HG02943 (cell line): ENCODE results near the gene GBP1.
"Not testable (repeated sequence)": the region's sequence is repeated elsewhere in the genome, so short reads cannot be mapped to it uniquely, and the experiment has no call there.

Experiments used
- ATAC-seq: cut with Tn5 transposase; IDR thresholded peaks from one replicate; pipeline ENCODE4 v1.9.1; 2021; ENCODE audit warnings: mild to moderate bottlenecking, low read depth, moderate library complexity; ENCODE audit not compliant: unreplicated experiment

The GBP1 gene, protein sequence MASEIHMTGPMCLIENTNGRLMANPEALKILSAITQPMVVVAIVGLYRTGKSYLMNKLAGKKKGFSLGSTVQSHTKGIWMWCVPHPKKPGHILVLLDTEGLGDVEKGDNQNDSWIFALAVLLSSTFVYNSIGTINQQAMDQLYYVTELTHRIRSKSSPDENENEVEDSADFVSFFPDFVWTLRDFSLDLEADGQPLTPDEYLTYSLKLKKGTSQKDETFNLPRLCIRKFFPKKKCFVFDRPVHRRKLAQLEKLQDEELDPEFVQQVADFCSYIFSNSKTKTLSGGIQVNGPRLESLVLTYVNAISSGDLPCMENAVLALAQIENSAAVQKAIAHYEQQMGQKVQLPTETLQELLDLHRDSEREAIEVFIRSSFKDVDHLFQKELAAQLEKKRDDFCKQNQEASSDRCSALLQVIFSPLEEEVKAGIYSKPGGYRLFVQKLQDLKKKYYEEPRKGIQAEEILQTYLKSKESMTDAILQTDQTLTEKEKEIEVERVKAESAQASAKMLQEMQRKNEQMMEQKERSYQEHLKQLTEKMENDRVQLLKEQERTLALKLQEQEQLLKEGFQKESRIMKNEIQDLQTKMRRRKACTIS

DNA sequence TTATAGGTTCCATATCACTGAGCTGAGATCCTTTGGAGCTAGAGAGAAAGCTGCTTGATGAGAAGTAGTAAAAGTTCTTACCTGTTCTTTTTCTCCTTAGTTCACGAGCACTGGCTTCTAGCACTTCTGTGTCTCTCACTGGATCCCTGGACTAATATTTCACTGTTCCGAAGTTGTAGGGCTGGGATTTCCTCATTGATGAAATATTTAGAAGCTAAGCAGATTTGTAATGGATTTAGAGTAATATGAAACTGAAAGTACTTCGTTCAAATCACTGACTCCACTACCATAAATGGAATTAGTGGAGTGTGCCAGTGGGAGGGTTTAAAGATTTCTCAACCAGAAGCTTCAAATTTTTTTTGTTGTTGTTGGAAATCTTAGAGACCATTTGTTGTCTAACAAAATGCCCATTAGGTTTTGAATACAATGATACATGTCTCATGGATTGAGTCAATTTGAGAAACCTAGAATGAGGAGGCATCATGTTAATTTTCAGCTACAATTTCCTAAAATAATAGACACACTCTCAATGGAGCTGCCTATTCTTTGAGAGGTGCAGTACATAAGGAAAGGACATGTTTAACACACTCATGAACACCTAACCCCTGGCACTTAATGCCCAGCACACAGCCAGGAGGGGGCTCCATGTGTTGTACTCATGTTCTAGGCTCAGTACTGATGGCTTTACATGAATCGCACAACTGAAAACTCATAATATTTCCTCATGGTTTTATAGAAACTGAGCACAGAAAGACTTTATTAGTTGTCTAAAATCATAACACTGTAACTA lies at the start of gene GBP1:
TSS of gene GBP1 (minus strand) at position 130 of the 790 bp plus-strand sequence. CDS start 1,974 bp downstream, outside the sequence.
- peak; percentile 53 for ATAC-seq

DNA sequence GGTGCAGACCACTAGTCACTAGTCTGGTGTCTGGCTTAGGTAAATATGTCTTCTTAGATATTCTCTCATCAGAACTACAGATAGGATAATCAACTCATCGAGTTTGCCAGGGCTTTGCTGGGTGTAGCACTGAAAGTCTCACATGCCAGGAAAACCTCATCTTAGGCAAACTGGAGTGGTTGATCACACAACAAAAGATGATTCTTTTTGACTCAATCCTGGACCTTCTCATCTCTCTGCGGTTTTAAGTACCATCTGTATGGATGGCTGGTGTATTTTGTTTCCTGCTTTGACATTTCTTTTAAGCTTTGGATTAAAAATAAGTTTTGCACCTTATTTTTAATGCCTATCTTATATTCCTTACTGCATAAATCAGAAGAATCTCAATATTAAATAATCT lies 49.7 kb upstream of the GBP1 start:
- no peak for ATAC-seq

DNA sequence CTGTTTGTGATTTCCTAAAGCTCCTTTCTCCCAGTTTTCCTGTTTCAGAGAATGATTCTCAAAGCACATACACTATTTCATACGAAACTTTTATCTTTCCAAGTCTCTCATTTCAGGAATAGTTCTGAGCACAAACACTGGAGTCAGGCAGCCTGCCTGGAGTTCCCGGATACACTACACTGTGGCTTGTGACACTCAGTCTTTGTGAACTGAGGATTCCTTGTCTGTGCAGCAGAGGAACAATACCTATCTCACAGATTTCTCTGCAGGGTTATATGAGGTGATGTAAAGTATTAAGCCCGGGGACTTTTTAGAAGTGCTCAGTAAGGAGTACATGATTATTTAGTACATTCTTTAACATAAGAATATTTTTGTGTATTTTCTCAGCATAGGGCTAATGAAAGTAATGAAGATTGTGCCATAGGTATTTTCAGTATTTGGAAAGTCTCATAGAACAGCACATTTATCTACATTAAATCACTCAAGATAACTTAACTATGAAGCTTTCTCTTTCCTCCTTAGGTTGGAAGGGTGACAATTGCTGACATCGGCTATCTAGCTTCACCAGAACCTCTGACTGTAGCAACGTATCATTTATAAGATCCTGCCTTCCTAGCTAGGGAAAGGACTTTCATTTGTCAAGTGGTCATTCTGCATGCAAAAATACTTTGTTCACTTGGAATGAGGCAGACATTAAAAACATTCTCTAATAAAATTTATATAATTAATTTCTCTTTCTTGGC lies 48.0 kb upstream of the GBP1 start:
- ATAC-seq: no peak

DNA sequence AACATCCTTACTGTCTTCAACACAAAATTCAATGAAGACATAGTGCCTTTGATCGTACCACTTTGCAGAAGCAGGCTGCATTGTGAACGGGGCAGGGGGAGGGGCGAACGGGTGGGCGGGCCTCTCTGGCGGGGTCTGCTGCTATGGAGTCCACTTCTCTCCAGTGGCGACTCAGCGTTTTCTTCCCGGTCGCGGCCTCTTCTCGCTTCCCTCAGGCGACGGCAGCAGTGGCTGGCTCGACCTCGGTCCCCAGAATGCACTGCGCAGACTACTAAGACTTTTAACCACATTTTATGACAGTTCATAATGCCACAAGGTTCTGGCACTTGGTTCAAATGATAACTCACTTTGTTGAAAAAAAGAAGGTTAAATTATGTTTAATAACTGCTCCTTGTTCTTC lies 39.7 kb upstream of the GBP1 start:
- no peak for ATAC-seq

DNA sequence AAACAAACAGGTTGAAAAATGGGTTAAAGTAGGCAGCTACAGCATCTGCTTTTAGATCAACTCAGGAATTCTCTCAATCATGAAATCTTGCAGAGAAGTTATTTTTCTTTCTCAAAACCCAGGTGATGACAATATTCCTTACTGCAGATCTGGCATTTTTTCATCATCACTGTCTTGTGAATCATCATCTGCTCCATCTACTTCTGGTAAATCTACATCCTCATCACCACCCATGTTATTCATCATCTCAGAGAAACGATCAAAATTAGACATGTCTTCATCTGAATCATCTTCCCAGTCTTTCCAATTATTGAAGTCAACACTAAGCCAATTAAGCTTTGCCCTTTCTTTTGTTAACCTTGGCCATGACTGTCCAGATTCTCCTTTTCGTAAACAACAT lies 39.1 kb upstream of the GBP1 start:
- ATAC-seq: no peak

DNA sequence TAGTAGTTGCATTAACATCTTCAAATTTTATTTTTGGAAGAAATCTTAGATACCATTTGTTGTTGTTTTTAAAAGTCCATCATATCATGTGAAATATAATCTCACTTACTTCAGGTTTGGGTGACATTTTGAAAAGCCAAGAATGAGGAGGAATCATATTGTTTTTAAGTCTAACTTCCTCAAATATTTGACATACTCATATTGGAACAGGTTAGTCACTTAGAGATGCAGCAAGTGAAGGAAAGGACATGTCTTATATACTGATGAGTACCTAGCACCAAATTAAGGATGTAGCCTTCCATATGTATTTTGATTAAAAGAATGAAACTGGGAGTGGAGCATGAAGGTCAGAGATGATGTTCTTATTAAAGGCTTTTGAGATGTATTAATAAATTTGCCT lies 37.0 kb upstream of the GBP1 start:
- ATAC-seq: no peak

DNA sequence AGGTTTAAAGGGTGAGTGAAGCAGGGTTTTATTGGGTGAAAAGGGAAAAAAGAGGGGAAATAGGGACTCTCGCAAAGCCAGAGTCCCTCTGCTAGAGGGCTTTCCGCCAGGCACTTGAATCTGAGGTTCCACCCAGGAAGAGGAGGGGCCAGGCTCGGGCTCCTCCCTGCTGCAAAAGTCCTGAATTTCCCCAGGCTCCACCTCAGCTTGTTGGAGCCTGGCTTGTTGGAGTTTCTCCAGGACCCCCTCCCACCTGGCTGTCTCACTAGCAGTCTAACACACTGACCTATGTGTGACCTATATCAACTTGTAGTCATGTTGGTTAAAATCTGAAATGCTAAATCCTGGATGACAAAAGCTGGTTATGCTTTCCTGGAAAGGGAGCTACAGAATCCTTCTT lies 35.4 kb upstream of the GBP1 start:
- ATAC-seq: no peak

DNA sequence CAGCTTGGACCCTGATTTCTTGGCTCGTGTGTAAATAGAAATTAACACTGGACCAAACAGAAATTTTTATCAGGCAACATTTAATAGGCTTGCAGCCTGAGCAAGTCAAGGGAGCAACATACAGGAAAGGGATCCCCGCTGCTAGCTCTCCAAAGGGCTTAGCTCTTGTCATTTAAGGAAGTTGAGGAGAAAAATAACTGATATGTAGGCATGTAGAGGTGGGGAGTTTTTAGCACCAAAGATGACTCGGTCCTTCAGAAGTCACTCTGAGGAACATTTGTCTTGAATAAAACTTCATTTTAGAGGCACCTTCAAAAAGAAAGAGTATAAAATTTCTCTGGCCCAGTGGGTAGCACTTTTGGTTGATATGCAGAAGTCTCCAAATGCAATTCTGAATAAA lies 33.8 kb upstream of the GBP1 start:
- no peak for ATAC-seq

DNA sequence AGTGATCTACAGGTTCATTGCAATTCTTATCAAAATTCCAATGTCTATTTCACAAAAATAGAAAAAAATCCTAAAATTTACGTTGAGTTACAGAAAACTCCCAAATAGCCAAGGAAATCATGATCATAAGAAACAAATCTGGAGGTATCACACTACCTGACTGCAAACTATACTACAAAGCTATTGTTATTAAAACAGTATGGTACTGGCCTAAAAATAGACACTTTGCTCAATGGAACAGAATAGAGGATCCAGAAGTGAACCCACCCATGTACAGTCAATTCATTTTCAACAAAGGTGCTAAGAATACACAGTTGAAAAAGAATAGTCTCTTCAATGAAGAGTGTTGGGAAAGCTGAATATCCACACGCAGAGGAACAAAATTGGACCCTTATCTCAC lies 30.7 kb upstream of the GBP1 start:
- ATAC-seq: no peak

DNA sequence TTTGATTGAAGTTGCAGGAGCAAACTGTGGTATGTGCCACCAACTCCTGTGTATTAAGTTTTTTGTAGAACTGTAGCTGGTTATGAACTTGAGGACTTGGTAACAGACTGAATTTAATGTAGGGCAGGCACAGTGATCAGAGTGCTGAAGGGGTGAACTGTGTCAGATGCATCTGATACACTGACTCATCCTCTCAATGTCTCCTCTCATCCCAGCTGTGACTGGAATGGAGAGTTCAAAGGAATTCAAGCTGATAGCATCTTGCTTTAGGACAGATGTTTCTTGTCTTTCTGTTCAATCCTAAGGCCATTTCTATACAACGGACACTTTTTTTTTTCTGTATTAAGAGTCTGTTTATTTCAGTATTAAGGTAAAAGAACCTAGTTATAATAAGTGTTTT lies 25.0 kb upstream of the GBP1 start:
- ATAC-seq: no peak

DNA sequence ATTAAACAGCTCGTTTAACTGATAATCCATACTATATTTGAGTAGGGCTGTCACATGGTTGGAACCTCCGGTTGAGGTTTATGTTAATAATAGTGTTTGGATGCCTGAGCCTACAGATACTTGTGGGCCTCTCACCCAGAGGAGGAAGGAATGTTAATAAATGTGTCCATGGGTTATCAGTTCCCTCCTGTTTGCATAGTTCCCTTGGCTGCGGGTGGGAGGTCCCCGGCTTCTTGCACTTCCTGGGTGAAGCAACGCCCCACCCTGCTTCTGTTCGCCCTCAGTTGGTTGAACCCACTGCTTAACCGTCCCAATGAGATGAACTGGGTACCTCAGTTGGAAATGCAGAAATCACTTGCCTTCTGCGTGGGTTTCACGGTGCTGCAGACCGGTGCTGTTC lies 23.6 kb upstream of the GBP1 start:
- ATAC-seq: no peak

DNA sequence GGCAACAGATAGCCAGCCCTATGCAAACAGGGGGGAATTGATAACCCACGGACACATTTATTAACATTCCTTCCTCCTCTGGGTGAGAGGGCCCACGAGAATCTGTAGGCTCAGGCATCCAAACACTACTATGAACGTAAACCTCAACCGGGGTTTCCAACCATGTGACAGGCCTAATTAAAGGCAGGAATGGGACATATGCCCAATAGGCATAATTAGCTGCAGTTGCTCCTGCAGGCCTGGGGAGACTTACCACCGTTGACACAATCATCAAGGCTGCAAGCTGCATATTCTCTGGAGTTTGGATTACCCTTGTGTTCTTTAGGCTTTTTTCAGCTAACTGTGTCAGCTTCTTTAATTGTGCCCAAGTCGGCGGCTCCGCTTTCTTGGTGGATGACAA lies 22.2 kb upstream of the GBP1 start:
- no peak for ATAC-seq

DNA sequence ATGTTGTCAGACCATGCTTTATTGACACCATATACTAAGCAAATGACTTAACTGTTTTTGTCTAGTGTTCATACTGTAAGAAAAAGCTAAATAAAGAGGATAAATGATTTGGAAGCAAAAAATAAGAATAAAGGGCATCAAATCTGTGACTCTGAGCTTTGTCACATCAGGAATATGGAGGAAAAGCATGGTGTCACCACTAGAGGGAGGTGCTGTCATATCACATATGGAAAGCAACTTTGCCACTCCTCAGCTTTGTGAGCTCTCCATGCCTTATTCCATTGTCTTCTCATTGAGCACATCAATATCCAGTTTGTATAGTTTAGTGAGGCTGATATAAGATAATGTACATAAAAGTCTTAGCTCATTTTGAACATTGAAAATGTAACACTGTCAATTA lies 20.8 kb upstream of the GBP1 start:
- ATAC-seq: no peak

DNA sequence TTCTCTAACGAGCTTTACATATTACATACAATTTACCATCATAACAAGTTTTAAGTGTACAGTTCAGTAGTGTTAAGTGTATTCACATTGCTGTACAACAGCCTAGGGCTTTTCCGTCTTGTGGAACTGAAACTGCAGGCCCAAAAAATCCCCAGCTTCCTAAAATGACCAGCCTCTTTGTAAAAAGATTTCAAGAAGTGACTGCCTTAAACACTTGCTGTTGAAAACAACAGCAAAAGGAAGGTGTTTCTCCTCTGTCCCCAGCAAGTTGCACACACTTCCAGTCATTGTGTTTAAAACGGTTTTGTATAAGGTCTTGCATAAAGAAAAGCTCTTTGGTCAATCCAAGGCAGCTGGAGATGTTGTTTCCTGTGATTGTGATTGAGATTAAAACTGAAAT lies 16.0 kb upstream of the GBP1 start:
- ATAC-seq: no peak

DNA sequence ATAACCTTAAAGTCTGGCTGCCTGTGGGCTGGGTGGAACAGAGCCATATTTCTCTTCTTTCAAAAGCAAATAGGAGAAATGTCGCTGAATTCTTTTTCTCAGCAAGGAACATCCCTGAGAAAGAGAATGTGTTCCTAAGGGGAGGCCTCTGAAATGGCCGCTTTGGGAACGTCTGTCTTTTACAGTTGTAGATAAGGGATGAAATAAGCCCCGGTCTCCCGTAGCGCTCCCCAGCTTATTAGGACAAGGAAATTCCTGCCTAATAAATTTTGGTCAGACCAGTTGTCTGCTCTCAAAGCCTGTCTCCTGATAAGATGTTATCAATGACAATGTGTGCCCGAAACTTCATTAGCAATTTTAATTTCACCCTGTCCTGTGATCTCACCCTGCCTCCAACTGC lies 15.1 kb upstream of the GBP1 start:
- not testable (repeated sequence) for ATAC-seq

DNA sequence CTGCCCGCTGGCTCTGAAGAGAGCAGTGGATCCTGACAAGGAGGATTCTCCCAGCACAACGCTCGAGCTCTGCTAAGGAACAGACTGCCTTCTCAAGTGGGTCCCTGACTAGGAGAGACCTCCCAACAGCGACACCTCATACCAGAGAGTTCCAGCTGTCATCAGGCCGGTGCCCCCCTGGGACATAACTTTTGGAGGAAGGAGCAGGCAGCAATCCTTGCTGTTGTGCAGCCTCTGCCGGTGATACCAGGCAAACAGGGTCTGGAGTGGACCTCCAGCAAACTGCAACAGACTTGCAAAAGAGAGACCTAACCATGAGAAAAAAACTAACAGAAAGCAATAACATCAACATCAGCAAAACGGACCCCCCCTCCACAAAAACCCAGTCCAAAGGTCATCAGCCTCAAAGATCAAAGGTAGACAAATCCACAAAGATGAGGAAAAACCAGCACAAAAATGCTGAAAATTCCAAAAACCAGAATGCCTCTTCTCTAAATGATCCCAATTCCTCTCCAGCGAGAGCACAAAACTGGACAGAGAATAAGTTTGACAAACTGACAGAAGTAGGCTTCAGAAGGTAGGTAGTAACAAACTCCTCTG lies 7.6 kb upstream of the GBP1 start:
- ATAC-seq: not testable (repeated sequence)

DNA sequence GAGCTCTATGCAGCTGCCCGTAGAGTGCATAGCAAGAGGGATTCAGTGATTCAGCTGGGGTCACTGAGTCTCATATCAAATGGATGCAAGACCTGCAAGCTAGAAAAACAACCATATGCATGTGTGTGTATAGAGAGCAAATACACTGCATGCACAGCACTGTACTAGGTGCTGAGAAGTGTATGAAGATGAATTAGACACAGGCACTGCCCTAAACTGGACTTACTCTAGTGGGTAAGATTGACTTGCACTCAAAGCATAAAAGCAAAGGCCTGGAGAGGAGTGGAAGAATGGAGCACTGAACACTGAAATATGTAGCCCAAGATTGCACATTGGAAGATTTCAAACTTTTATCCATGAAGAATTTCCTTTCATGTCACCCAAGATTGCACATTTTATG lies 5.5 kb upstream of the GBP1 start:
- ATAC-seq: no peak

DNA sequence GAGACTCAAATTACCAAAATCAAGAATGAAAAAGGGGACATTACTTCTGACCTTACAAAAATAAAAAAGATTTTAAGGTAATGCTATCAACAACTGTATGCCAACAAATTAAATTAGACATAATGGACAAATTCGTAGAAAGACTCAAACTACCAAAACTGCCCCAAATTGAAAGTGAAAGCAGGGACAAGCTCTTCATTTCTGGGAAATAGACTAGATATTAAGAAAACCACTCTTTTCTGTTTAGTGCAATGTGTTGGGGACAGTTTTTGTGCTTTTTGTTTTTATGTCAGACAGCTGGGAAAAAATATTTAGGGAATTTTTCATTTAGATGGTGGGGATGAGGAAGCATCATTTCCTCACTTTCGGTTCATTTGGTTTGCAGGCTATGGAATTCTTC lies 4.9 kb upstream of the GBP1 start:
- ATAC-seq: no peak

DNA sequence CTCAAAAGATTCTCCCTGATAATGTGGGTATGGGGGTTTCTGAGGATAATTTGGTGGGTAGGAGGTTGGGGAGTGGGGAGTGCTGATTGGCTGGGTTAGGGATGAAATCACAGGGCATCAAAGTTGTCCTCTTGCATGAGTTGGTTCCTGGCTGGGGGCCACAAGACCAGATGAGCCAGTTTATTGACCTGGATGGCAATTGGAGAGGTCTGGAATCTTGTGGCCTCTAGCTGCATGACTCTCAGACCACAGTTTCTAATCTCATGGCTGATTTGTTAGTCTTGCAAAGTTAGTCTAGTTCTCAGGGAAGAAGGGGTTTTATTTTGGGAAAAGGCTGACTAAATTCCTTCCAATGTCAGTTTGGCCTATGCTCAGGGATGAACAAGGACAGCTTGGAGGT lies 3.3 kb upstream of the GBP1 start:
- ATAC-seq: no peak

DNA sequence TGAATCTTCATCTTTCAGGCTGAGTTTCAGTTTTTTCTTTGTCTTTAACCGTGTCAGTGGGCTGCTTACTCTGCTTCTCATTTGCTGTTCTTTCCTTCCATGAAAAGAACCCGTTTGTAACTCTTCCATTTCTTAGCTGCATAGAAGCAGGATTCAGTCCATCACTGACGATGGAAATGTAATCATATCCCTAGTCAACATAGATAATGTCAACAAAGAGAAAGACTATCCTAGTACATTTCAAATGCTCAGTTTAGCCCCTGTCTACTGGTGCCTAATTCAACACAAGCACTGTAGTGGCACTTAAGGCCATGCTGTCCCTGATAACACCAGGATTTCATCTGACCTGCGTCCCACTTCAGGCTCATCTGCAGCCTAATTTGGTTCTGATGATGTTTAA lies 376 bp downstream of the GBP1 start:
- peak; percentile 51 for ATAC-seq
